ENCODE results near the gene TBX18. TPM values are rescaled to one million over a fixed set of nuclear protein-coding genes. Genes with fewer than 3 reads are reported as not detected.

TBX18 gene
- total RNA-seq, 1 donor from 2014 or later = 0.23 TPM

GRCh38 chr6:84769306-84769705 is 4.9 kb upstream of the TBX18 start:
- DNase-seq (ENCODE audit: low read depth) = no peak
- no peak overlapping the region for H3K4me3 ChIP-seq (ENCODE audit: low read depth, low read length)
- TF ChIP-seq CTCF (conservative IDR thresholded peaks at IDR 0.05; ENCODE audit: low read depth, low read length) = no peak

DNA sequence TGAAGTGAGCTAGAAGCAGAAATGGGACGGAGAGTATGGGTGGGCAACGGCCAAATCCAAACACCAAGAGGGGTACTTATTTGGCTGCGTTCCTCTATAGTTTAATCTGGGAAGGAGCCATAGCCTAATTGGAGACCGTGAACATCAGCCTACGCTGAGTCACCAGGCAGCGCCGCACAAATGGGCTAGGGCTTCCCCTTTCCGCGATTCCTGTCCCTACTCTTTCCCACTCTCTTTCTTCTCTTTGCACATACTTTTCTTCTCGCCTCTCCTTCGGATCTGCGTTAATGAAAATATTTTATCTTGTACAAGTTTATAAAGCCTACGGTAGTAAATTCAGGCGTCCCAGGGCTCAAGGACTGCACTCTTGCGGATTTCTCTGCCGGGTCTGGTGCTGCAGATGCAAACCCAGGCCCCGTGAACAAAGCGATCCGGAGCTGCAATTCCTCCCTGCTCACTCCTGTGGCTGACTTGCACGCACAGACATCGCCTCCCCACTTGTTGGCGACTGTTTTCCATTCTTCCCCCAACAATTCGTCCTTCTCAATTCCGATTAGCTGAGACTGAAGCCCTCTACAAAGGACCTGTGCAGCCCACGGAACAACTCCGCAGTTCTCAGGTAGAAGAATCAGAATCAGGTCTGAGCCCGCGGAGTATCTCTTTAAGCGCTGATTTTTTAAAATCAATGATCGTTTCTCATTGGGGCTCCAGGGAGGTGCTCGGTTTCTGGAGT is 4.2 kb upstream of the TBX18 start:
- no peak overlapping the region for H3K4me3 ChIP-seq (ENCODE audit: low read depth, low read length)
- no peak for DNase-seq (ENCODE audit: low read depth)
- TF ChIP-seq CTCF (conservative IDR thresholded peaks at IDR 0.05; ENCODE audit: low read depth, low read length) = no peak

GRCh38 chr6:84767526-84768201 is 3.3 kb upstream of the TBX18 start:
- H3K4me3 ChIP-seq (ENCODE audit: low read depth, low read length) = no peak overlapping the region
- TF ChIP-seq CTCF (conservative IDR thresholded peaks at IDR 0.05; ENCODE audit: low read depth, low read length) = no peak
- DNase-seq (ENCODE audit: low read depth) = no peak

- H3K4me3 ChIP-seq (ENCODE audit: low read depth, low read length) = no peak overlapping the region
- no peak for DNase-seq (ENCODE audit: low read depth)
Observed at GRCh38 chr6:84766799-84767525, 2.6 kb upstream of the TBX18 start.

GRCh38 chr6:84766118-84766798 is 1.9 kb upstream of the TBX18 start:
- DNase-seq (ENCODE audit: low read depth) = no peak
- no peak for TF ChIP-seq CTCF (conservative IDR thresholded peaks at IDR 0.05; ENCODE audit: low read depth, low read length)
- no peak overlapping the region for H3K4me3 ChIP-seq (ENCODE audit: low read depth, low read length)

More at GRCh38 chr6:84766799-84767525, 2.6 kb upstream of the TBX18 start:
- no peak for TF ChIP-seq CTCF (conservative IDR thresholded peaks at IDR 0.05; ENCODE audit: low read depth, low read length)

- peak overlapping the region; percentile 57 for H3K4me3 ChIP-seq (ENCODE audit: low read depth, low read length)
- no peak for DNase-seq (ENCODE audit: low read depth)
- no peak for TF ChIP-seq CTCF (conservative IDR thresholded peaks at IDR 0.05; ENCODE audit: low read depth, low read length)
Observed at GRCh38 chr6:84763886-84764331, 489 bp downstream of the TBX18 start.
